ENCODE data around the gene TTC39C. TPM values are rescaled to one million over a fixed set of nuclear protein-coding genes. Genes with fewer than 3 reads are reported as not detected.
"Not testable (repeated sequence)": the region's sequence is repeated elsewhere in the genome, so short reads cannot be mapped to it uniquely, and the experiment has no call there.

Gene TTC39C
- total RNA-seq, 3 donors from 2014 or later: 49.8 to 59.0 (median 53.0) TPM

- Histone ChIP-seq H3K4me3 (no peak overlapping the region), H3K4me1 (no peaks in the 10 kb centered on the region), H3K9me3 (no peaks in the 10 kb centered on the region), H3K36me3 (no peaks in the 10 kb centered on the region), H3K27ac (no peak overlapping the region), H3K27me3 (no peaks in the 10 kb centered on the region)
- no peak for TF ChIP-seq CTCF (IDR thresholded peaks at IDR 0.05)
- TF ChIP-seq POLR2AphosphoS5 (IDR thresholded peaks at IDR 0.05): no peak
- TF ChIP-seq POLR2A (IDR thresholded peaks at IDR 0.05): no peak
- no peak for DNase-seq (ENCODE audit: low spot score in 2 of 2)
- intact Hi-C loops (cut with DNase I; ENCODE audit: low total_unique reads): no loop called here
Measured at GRCh38 chr18:24071029-24071428, 56.5 kb downstream of the TTC39C start.

GRCh38 chr18:24071779-24072178, 57.2 kb downstream of the TTC39C start:
- TF ChIP-seq POLR2A (IDR thresholded peaks at IDR 0.05) (no peak), POLR2AphosphoS5 (IDR thresholded peaks at IDR 0.05) (no peak), CTCF (IDR thresholded peaks at IDR 0.05) (no peak)
- H3K36me3 ChIP-seq: no peaks in the 10 kb centered on the region
- no peak overlapping the region for H3K4me3 ChIP-seq
- H3K27ac ChIP-seq: no peak overlapping the region
- no peaks in the 10 kb centered on the region for H3K4me1 ChIP-seq
- H3K9me3 ChIP-seq: no peaks in the 10 kb centered on the region
- intact Hi-C loops (cut with DNase I; ENCODE audit: low total_unique reads): no loop called here
- H3K27me3 ChIP-seq: no peaks in the 10 kb centered on the region
- DNase-seq (ENCODE audit: low spot score in 2 of 2): no peak

- Histone ChIP-seq H3K4me3 (no peak overlapping the region), H3K27me3 (no peaks in the 10 kb centered on the region), H3K36me3 (no peaks in the 10 kb centered on the region), H3K9me3 (no peaks in the 10 kb centered on the region), H3K4me1 (no peaks in the 10 kb centered on the region), H3K27ac (no peak overlapping the region)
- TF ChIP-seq POLR2A (IDR thresholded peaks at IDR 0.05) (no peak), CTCF (IDR thresholded peaks at IDR 0.05) (no peak), POLR2AphosphoS5 (IDR thresholded peaks at IDR 0.05) (no peak)
- intact Hi-C loops (cut with DNase I; ENCODE audit: low total_unique reads): no loop called here
- no peak for DNase-seq (ENCODE audit: low spot score in 2 of 2)
Measured at GRCh38 chr18:24072743-24073142, 58.2 kb downstream of the TTC39C start.

- H3K9me3 ChIP-seq: no peaks in the 10 kb centered on the region
- no peaks in the 10 kb centered on the region for H3K27me3 ChIP-seq
- no peaks in the 10 kb centered on the region for H3K4me1 ChIP-seq
- no peak for TF ChIP-seq POLR2A (IDR thresholded peaks at IDR 0.05)
- TF ChIP-seq POLR2AphosphoS5 (IDR thresholded peaks at IDR 0.05): no peak
- no peak for TF ChIP-seq CTCF (IDR thresholded peaks at IDR 0.05)
- H3K4me3 ChIP-seq: no peak overlapping the region
- H3K27ac ChIP-seq: no peak overlapping the region
- intact Hi-C loops (cut with DNase I; ENCODE audit: low total_unique reads): no loop called here
- DNase-seq (ENCODE audit: low spot score in 2 of 2): no peak
- no peaks in the 10 kb centered on the region for H3K36me3 ChIP-seq
Measured at GRCh38 chr18:24073791-24074190, 59.2 kb downstream of the TTC39C start.

GRCh38 chr18:24074757-24075156, 60.2 kb downstream of the TTC39C start:
- intact Hi-C loops (cut with DNase I; ENCODE audit: low total_unique reads); DNase-seq (ENCODE audit: low spot score in 2 of 2): not testable (repeated sequence)

More at GRCh38 chr18:24074757-24075156, 60.2 kb downstream of the TTC39C start:
- H3K4me3 ChIP-seq, H3K4me1 ChIP-seq, H3K27me3 ChIP-seq, H3K36me3 ChIP-seq, H3K9me3 ChIP-seq, H3K27ac ChIP-seq: not testable (repeated sequence)

Data from breast epithelium (tissue), 4 donors.